GDM1 (cell line): ENCODE results near the gene RUNX2.

Source experiments
- DNase-seq: peaks from one replicate; lab custom pipeline; 2025; lab: John Stamatoyannopoulos, UW

RUNX2 gene

DNA sequence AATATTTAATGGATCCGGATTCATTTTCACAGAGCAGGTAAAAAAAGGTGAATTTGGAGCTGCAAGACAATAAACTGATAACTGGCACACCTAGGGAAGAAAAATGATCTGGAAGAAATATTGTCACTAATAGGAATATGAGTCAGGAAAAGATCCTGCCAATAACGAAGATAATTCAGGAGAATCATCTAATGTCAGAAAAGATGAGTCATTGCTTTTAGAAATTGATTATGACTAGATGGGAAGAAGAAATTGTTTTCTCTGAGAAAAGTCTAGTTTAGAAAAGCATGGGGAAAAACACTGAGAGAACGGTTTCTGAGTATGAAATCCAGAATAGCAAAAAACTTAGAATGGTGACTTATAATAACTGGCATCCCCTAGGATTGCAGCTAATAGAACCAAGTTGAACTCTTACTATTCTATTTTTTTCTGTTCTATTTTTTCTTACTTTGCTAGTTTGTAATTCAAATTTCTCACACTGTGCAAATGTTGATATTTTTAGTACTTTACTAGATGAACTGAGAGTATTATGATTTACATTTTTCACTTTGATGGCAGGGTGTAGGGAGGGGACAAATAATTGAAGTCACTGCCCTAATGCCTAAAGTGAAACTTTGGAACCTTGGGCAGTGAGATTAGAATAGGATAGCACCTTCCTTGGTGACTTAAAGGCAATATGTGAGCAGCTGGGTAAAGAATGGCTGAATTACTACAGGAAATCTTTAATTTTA, 87.8 kb downstream of the RUNX2 start:
- DNase-seq: no peak

DNA sequence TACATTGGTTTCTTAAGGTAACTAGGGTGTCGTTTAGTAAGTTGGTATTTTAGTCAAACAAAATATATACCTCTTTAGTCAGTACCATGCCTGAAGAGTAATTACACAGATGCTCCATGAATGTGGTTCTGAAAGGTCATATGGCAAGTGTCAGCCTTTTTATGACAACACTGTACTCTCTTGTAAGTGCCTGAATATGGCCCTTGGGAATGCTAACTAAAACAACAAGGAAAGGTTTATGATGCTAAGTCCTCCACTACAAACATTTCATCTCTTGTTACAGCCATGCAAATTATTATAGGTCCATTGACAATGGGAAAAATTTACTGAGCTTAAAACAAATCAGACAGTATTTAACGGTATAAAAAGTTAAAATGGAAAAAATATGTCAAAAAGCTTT, 88.6 kb downstream of the RUNX2 start:
- DNase-seq: no peak

DNA sequence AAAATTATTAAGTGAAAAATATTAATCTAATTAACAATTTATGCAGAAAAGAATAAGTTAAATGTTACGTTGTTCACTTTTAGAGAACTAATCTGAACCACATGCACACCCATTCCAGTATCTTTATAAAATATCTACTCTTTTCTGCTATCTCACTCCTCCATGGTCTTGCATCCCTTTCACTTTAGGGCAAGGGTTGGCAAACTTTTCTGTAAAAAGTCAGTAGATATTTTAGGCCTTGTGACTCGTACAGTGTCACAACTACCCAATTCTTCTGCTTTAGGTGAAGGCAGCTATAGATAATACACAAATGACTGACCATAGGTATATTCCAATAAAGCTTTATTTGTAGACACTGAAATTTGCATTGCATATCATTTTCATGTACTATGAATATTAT, 89.3 kb downstream of the RUNX2 start:
- no peak for DNase-seq

DNA sequence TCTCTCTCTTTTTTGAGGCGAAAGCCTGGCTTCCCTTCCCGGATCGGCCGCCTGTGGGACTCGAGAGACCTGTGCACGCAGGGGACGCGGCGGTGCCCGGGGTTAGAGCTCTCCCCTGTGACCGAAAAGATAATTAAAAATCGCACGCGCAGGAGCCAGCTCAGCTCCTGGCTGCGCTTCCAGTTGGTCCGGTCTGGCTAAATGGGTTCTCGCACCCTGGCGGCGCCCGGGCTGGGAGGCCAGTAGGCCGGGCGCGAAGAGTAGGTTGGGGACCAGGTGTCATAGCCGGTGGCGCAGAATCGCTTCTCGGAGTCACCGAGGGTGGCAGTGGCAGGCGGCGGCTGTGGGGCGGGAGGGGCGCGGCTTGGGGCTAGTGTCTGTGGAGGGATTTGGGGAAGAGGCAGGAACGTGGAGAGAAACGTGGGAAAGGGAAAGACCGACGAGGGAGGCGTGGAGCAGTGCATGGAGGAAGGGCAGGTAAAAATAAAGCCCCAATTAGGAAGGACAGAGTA, 91.5 kb downstream of the RUNX2 start:
- DNase-seq: peak; percentile 50

DNA sequence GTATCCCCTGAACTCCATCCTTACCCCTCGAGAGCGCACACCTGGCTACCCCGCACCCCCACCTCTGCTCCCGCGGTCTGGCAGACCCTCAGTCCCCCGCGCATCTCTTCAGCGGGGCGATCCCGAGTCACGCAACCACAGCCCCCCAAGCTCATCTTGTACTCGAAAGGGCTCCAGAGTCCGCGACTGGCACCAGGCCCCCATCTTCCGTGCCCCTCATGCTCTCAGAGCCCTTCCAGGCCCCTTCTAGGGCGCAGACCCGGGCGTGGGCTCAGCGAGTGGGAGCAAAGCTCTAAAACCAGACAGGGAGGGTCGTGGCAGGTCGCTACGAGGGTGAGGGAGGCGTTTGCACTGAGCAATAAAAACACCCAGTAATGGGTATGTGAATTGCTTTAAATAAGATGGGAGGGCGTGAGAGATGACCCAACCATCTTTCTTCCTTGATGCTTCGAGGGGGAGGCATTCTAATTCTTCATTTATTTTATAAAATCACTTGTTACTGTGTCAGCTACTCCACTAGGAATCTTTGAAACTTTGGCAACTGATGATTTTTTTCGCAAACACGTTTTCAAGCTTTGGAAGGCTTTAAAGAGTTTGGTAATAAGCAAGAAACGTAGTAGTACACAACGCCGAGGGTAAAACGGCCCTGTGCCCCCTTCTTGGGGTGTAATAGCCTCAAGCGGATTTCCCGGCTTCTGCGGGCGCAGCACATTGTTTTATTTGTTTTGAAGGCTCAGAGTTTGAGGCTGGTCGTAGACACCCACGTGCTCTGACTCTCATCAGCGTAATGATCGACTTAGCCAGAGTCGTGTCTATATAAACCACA, 92.2 kb downstream of the RUNX2 start:
- no peak for DNase-seq

DNA sequence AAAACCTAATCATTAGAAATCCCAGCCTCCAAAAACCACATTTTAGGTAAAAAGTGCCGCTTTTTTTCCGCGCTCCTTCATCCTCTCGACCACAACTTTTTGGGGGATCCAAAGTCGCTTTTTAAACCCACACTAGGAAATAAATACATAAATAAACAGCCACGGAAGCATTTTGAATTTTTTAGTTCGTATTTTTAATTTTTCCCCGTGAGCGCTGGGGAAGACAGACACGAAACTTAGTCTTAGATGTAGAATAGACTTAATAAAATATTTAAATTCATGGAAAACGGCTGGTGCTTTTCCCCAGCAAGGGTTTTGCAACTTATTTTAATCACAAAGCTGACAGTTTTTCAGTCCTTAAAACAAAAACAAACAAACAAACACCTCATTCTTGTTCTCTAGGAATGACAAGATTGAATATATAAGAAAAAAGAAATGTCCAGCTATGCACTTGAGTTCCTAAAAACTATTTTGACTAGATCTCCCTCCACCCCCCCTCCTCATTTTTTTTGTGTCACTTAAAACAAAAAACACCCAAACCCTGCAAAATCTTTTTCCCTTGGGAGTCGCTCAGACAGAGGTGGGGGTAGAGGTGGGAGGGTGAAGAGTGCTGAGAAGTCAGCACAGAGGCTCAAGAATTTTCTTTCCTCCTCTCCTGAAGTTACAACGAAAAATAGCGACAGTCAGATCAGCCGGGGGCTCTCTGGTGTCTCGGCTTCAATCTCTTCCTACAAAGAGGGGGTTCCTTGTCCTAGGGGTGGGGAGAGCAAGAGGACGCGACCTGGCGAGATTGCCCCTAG, 93.0 kb downstream of the RUNX2 start:
- no peak for DNase-seq

DNA sequence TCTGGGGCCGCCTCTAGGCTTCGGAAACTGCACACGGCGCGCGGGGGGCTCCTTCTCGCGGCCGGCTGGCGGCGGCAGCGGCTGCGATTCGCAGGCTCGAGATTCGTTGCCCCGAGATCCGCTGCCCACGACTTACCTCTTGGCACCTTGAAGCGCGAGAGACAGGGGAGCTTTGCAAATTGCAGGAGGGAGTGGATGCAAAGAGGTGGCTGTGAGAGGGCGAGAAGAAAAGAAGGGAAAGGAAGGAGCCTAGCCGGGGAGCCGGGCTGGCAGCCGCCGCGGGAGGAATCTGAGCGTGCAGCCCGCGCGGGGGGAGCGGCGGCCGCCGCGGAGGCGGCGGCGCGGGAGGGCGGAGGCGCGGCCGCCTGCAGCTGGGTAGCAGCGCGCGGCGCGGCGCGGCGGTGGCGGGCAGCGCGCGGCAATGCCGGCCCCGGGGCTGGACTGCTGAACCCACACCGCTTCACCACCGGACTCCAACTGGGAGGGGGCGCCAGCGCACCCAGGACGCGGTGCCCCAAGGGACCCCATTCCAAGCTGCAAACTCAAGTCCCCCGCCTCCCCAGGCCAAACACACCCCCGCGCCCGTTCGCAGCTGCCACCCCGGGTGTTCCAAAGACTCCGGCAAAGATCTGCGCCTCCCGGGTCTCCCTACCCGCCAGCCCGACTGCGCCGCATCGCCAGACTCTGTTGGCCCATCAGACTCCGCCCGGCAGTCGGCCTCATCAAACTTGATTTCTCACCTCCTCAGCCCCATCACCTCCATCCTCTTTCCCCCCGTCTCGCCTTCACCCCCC, 93.8 kb downstream of the RUNX2 start:
- DNase-seq: peak; percentile 53

DNA sequence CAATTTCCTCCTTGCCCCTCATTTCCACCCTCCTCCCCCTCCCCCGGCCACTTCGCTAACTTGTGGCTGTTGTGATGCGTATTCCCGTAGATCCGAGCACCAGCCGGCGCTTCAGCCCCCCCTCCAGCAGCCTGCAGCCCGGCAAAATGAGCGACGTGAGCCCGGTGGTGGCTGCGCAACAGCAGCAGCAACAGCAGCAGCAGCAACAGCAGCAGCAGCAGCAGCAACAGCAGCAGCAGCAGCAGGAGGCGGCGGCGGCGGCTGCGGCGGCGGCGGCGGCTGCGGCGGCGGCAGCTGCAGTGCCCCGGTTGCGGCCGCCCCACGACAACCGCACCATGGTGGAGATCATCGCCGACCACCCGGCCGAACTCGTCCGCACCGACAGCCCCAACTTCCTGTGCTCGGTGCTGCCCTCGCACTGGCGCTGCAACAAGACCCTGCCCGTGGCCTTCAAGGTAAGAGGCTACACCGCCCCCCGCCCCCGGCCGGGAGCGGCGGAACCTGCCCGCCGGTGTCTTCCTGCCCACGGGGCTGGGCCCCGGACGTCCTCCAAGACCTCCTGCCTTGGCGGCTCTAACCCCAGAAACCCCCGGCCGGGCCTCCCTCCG, 94.5 kb downstream of the RUNX2 start:
- DNase-seq: peak; percentile 62

DNA sequence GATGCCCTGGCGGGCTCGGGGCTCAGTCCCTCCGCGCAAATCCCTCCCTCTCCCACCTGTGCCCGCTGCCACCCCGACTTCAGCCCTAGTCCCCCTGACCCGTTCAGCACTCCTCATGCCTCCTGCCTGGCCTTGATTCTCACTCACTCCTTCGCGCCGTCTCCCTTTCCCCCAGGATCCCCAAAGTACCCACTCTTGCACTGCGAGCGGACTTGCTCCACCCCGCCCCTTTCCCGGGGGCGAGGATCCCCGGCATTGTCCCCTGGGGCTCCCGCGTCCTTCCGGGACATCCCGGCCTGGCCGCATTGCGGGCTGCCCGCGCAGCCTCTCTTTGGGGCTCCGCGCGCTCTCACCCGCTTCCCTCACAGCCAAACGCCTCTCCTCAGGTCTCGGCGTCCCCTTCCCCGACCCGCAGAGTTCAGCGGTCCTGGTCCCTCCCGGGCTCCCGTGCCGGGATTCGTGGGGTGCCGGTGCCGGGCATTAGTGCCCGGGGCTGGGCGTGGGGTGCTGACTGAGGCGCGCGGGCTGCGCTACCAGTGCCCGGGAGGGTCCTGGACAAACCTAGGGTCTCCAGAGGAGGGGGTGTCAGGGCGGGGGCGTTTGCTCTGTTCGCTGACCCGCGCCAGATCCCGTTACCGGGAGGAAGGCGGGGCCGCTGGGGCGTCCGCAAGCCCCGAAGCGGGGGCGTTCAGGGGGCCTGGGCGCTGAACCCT, 95.1 kb downstream of the RUNX2 start:
- DNase-seq: no peak

DNA sequence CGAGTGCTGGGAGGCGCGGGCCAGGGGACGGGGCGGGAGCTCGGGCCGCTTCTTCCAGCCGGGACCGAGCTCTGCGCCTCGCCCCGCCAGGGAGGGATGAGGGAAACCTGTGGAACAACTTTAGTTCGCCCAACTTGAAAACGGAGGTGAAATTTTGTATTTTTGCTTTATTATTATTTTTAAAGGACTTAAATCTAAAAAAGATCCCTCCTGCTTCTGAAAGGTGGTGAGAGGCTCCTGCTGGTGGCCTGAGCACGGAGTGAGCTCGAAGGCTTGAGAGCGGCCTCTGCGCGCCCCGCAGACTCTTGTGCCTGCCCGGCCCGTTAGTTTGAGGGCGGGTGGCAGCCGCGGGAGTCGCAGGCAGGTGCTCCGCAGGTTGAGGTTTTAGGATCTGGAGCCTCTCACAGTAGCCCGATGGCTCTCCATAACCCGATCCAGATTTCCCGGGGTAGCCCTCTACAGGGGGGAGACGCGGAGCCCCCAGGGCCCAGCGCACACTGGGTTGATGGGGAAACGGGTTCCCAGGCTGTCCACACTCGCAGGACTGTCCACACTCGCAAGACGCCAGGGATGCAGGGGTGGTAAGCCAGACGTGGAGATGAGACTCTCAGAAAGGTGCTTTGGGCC, 95.8 kb downstream of the RUNX2 start:
- DNase-seq: no peak

DNA sequence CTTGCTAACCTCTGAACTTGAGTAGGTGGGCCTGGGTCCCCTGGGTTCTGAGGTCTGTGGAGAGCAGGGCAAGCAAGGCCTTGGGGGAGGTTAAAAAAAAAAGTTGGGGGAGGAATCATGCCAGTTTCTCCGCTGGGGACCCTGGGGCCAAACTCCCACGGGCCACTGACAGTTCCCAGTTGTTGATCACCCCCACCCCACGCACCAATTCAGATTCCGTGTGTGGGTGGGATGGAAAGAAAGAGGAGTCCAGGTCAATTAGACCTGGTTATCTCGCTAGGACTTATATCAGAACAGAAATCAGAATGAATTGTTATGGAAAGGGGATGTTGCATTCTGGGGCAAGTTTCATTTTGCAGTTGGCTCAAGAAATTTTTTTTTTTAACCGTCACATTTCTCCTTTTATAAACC, 96.3 kb downstream of the RUNX2 start:
- DNase-seq: no peak

DNA sequence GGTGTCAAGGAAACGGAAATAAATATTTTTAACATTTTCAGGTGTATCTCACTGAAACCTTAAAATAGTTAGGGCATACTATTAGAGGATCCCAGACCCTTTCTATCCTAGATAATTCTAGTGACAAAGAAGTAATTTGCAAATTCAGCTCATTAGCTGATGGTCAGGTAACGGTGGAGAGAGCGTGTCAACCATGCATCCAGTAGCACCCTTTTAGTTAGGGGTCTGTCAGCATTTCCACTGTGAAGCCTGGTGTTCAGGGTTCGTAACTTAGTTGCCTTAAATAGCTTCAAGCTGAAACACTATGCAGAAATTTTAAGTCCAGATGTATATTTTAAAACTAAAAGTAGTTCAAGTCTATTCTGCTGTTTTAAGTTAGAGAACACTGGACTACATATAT, 98.1 kb downstream of the RUNX2 start:
- DNase-seq: no peak

DNA sequence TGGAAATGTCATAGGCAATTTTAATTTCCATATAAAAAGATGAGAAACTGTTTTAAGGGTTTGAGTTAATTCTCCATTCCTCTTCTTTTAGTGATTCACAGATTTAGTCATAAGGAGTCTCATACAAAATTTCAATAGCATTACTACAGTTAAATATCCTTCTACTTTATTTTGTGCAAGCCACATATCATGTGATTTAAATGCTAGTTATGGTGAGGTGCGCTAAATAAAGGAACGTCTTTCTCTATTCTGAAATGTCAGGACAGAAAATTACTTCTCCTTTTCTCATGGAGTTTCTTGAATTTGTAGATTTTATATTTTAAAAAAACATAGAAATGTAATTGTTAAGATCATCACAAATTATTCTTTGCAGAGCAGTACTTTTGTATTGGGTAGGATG, 99.6 kb downstream of the RUNX2 start:
- no peak for DNase-seq

DNA sequence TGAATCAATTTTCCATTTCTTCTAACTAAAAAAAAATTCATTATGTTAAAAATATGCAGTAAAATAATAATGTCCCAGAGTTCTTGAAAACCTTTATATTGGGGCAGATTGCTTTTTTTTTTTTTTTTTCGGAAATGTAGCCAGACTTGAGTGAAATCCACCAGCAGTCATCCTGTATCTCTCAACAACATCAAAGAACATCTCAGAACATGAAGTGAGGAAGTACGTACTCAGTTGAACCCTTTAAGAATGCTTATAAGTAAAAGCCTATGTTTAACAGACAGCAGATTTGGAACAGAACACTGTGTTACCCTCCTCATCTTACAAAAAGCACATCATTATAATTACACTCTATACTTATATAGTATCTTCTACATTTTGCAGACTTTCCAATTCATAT, 100.6 kb downstream of the RUNX2 start:
- DNase-seq: no peak

DNA sequence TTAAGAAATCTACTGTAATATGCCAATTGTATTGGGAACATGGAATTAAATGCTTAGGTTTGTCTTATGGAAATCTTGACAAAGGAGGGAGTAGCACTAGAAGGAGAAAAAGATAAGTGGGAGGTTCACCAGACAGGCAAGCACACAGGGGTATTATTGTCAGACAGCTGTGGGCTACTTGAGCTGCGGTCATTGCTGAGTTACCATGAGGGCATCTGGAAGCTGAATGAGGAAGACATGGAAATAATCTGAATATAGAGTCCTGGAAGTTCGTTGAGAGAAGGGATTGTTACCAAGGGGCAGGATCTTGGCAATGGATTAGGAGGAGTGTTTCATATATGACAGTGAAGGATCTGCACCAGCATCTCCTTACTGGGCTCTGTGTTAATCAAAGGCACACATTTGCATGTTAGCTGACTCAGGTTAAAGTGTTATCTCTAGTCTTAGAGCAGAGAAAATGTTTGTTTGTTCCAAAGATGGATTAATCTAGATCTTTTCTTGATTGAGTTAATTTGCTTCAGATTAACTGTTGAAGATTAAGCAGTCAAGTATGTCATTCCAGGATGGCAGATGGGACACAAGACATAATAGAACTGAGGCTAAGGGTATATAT, 102.6 kb downstream of the RUNX2 start:
- no peak for DNase-seq

DNA sequence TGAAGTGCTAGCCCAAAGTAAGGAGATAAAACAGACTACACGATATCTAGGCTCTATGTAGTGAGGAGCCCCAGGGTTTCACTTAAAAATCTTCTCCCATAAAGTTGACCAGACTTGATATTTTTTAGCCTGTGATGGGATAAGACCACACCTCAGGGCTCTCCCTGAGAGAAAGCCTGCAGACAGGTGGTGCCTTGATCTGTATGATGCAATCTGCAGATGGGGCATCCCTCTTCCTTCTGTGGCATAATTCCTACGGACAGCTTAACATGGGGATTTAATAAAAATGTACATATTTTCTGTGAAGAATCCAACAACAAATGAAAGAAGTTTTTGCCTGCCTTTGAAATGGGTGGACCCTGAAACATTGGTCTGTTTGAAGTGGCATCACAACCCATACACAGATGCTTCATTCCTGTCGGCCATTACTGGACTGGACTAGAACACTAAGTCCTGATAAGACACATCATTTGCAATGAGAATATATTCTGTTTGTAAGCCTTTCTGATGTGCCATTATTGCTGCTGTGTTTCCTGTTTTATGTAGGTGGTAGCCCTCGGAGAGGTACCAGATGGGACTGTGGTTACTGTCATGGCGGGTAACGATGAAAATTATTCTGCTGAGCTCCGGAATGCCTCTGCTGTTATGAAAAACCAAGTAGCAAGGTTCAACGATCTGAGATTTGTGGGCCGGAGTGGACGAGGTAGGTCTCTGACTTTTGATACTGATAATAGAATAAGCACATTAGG, 103.4 kb downstream of the RUNX2 start:
- DNase-seq: no peak

DNA sequence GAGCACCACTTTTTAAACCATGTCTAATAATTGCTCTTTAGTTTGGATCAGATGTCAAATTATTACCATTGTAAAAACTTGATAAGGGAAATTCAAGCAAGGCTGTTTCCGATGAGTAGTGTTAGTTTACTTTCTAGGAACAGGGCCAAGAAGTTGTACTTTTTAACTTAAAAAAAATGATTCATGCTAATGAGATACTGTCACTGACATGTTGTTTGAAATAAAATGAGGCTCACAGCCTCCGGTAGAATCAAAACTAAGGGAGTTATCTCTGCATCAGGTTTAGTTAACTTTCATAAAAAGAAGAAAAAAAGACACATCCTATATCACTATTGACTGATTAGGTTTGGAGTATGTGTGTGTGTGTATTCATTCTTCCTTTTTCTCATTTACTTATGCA, 104.8 kb downstream of the RUNX2 start:
- no peak for DNase-seq

DNA sequence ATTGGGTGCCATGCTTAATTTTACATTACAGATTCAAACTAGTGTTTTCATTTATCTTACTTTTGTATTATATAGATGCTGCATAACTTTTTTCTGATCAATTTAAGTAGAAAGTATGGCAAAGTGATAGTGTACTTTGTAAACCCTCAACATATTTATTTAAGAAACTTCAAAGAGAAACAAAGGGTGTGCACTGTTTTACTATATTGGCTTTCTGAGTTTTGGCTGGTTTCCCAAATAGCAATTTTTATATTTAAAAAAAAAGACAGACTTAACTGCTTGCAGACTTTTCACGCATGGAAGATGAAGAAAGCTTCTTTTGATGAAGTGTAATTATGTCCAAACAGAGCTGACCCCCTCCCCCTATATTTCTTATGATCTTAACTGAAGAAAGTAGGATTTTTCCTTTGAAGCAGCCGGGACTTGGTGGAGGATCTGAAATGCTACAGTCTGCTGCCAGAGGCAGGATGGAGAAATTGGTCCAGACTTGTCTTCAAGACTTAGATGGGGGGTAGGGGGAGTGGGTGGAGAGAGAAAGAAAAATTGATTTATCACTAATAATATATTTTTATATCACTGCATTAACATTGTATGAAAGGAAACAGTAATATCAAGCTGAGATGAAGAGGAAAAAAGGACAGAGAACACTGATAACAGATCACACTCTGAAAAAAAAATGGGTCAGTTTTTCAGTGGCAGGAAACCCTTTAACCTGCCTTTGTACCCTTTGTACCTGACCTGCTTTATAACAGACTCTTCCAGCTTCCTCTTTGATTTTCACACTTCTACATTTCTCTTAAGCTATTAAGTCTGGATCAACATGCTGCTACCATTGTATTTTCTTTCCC, 105.6 kb downstream of the RUNX2 start:
- no peak for DNase-seq
